ENCODE measurements around the gene CTSA. TPM values are rescaled to one million over a fixed set of nuclear protein-coding genes. Genes with fewer than 3 reads are reported as not detected.

The CTSA gene
- total and polyA plus RNA-seq, 9 of the 15 experiments (the other 6 are each of a cell fraction or from before 2014, with no cell fraction given), result 8.8 to 61.7 (median 28.3) TPM

GRCh38 chr20:45910670-45911485 lies 19.7 kb downstream of the CTSA start (continued):
- TF ChIP-seq GTF3C2 (IDR thresholded peaks at IDR 0.05; ENCODE audit: borderline replicate concordance, extremely low read depth, insufficient read length), result no peak
- TF ChIP-seq VEZF1 (CRISPR knock-in tag; IDR thresholded peaks at IDR 0.05), result peak; percentile 66
- no peak for TF ChIP-seq PURB (CRISPR knock-in tag; IDR thresholded peaks at IDR 0.05; ENCODE audit: low read depth)
- TF ChIP-seq NR0B1 (IDR thresholded peaks at IDR 0.05; ENCODE audit: partially characterized antibody), result no peak
- TF ChIP-seq ARID1B (IDR thresholded peaks at IDR 0.05), result peak; percentile 77
- TF ChIP-seq ELF2 (CRISPR knock-in tag; IDR thresholded peaks at IDR 0.05), result no peak
- no peak for TF ChIP-seq ZNF134 (CRISPR knock-in tag; conservative IDR thresholded peaks at IDR 0.05)
- TF ChIP-seq HBP1 (CRISPR knock-in tag; IDR thresholded peaks at IDR 0.05), result peak; percentile 74; the same call in 1 of the 2 replicates
- TF ChIP-seq KLF1 (tag; IDR thresholded peaks at IDR 0.05), result no peak
- TF ChIP-seq CUX1 (CRISPR knock-in tag; IDR thresholded peaks at IDR 0.05), result no peak
- TF ChIP-seq MEF2D (tag; conservative IDR thresholded peaks at IDR 0.05; ENCODE audit: low read depth), result 0 out of 2 replicates have a peak, but pooled peaks have one; percentile 7
- no peak for TF ChIP-seq ZNF511 (CRISPR knock-in tag; IDR thresholded peaks at IDR 0.05)
- no peak for TF ChIP-seq ARID2 (IDR thresholded peaks at IDR 0.05)

Data from K562 (cell line).